Kidney tubule cell (primary cell): Measurements from ENCODE around the gene MAML2.

ENCODE experiments used
- DNase-seq: peaks from one replicate; pipeline ENCODE4 v3.0.0-alpha.2; 2018; ENCODE audit warnings: low spot score

MAML2 gene

DNA sequence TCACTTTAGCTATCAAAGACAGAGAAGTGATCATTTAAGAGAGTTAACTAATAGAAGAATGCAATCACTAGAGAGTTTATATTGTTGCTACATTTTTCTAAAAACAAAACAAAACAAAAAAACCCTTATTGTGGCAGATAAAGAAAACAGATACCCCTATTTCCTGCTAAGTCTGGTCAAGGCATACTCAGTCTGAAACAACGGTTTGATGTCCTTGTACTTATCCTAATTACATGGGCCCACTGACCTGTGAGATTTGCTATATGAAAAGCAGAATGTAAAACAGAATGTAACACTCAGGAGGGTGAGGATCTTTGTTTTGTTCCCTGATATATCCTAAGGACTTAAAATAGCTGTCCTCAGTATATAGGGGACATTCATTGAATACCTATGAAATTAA is 24.6 kb downstream of the MAML2 start:
- no peak for DNase-seq

DNA sequence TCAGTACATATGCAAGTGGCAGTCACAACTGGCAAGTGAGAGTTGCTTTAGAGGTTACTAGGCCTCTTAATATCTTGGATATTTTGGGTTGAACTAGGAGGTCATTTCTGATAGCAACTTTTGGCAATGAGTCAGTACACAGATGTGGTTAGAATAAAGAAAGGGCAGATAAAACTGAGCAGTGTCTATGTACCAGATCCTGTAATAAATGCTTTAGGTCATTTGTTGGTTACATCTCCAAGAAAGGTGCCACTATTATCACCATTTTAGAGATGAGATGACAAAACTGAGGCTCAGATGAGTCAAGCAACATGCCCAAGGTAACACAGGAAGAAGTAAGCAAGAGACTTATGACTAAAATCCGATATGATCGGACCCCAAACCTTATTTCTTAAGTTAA is 25.0 kb downstream of the MAML2 start:
- DNase-seq, result no peak

DNA sequence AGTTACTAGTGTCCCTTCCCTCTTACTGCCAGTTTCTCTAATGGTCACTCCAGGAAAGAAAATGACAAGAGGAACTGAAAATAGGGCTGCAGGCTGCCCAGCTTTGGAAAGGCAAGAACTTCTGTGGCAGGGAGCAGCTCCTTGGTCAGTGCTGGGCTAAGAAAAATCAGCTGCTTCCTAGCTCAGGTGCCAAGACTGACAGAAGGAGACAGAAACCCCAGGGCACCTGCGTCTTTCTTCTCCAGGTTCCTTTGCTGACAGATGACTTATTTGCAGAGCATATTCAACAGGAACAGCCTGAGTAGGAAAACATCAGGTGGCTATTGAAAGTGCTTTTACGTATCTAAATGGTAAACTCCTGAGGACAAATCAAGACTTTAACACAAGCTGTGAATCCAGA is 25.4 kb downstream of the MAML2 start:
- no peak for DNase-seq

DNA sequence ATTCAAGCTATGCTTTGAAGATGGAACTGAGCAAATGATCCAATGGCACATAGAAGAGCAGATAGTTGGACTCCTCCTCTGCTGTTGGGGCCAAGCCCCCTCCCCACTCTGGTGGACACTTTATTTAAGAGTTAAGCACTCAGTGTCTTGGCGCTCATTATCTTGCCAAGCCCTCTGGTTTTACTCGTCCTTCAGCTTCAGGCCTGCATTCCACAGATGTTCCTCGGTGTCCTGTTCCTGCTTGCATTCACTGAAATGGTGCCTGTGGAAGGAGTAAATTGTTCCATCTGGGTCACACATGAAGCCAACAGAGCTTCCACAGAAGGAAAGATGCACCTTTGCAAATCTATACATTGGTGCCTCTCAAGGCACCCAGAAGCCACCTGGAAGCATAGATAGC is 26.1 kb downstream of the MAML2 start:
- DNase-seq, result no peak

DNA sequence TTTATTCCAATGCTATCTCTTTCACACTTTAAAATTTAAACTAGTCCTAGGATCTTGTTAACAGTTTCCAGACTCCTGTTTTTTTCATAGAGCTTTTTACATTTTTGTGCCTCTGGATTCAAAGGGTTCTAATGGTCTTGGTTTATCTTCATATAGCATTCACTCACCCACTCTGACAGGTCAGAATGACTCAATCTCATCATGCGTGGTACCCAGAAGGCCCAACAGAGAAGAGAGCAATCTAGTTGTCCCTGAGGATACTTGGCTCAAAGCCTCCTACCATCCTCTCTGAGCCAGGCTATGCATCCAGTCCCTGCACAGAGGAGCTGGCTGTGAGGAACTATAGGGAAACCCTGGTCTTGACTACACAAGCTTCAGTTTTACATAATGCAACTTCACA is 27.5 kb downstream of the MAML2 start:
- no peak for DNase-seq

DNA sequence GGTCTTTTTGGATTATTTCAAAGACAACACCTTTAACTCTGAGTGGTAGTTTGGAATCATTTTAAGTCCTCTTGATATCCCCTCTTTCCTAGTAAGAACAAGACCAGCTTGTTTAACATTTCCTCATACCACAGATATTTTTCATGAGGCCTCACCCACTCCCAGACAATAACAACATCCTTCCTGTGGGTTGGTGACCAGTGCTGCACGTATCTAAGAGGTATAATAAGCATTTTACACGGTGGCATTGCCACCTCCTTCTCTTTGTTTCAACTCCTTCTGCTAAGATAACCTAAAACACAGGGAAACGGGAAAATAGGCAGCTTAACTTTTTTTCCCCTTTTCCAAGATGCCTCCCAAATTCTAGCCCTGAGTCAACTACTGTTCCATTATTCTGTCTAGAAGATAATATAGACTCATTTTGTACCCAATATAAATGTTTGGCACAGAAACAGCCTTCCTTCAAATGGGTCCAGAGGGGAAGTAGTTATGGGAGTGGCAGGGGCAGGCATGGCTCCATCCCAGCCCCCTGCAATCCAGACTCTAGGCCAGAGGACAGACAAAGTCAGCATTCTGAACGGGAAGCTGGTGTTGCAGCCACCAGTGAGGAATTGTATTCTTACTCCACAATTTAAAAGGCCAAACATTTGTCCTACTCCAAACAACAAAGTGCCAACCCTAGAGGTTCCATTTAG is 28.5 kb downstream of the MAML2 start:
- peak; percentile 95 for DNase-seq

DNA sequence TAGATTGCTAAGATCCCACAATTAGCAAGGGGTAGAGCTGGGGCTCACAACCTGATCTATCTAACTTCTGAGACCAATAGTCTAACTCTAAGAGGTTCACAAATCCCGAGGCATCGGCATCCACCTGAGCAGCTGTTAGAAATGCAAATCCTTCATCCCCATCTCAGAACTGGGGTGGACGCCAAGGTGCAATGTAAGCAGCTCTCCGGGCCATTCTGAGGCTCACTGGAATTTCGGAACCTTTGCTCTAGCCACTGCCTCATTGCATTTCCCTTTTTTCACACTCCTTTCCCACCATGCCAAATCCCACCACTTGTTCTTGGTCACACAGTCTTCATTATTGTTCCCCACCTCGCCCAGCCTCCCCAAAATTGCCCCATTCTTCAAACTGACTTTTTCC is 29.8 kb downstream of the MAML2 start:
- no peak for DNase-seq

DNA sequence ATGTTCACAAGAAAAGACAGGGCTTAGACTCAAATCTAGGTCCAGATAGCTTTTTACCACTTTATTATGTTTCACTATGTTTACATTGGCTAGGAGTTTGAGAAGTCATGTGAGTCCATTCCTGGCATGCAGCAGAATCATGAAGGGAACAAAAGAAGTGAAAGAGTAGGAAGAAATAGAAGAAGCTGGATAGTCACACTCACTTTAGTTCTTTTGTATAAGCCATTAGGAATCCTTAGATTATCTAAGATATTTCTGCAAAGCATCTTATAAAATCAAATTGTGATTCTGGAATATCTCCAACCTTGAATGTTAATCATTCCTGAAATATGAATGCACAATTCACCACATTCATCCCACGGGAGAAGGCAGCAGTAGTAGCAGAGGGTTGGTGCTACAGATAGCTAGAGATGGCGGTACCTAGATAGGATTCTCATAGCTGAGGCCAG is 31.9 kb downstream of the MAML2 start:
- no peak for DNase-seq

DNA sequence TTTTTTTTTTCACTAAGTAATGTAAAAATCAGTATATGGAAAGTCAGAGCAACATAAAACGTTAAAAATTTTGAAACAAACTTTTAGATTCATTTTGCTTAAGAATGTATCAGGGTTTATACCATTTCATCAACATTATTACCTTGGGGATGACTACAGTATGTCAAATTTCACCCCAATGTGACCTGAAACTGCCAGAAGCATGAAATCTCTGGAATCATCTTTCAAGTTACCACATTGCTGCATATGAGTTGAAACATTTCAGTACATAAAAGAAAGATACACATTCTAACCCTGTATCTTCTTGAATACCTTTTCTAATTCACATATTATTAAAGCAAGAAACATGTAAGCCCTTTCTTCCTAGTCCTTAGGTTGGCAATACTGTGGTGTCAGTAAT is 32.8 kb downstream of the MAML2 start:
- no peak for DNase-seq

DNA sequence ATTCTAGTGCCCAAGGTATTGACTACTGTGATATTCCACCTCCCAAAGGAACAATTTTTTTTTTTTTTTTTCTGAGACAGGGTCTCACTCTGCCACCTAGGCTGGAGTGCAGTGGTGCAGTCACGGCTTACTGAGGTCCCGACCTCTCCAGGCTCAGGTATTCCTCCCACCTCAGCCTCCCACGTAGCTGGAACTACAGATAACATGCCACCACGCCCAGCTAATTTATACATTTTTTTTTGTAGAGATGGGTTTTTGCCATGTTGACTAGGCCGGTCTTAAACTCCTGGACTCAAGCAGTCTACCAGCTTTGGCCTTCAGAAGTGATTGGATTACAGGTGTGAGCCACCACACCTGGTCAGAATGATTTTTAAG is 33.4 kb downstream of the MAML2 start:
- DNase-seq, result no peak

DNA sequence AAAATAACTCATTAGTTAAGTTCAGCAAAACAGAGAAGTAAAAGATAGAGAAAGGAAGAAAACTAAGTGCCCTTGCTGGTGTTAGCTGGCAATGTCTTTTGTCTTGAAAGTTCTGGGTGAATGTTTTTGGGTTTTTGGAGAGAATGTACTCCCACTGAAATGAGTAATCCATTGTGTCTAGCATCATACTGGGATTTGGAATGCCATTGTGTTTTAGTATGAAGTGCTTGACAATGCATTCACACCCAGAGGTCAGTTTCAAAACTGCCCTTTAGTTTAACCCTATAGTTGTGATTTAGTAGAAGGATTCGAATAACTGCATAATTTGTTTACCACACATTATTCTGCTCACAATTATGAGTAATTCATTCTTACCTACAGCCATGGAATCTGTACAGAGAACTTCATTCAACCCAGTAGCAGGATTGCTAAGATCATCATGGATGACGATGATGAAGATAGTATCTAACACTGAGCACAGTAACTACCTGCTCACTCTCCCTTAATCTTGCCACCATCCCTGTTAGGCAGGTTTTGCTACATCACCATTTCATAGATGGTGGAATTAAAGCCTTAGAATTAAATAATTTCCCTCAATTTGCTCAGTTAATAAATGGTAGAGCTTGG is 33.9 kb downstream of the MAML2 start:
- DNase-seq, result peak; percentile 72

DNA sequence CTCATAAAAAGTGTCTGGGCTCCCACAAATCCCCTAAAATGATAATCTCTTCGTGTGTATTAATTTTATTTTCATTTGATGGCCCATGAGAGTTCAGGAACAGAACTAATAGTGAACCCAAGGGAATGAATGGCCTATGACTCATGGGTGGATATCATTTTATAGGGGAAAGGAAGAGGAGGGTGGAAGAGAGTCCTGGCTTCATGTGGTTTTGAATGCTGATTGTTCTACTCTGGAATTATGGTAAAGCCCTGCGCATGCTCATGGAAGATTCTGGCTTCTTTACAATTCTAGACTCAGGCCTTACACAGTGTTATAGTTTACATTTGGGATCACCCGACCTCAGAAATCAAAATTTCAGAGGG is 35.2 kb downstream of the MAML2 start:
- DNase-seq, result peak; percentile 80

DNA sequence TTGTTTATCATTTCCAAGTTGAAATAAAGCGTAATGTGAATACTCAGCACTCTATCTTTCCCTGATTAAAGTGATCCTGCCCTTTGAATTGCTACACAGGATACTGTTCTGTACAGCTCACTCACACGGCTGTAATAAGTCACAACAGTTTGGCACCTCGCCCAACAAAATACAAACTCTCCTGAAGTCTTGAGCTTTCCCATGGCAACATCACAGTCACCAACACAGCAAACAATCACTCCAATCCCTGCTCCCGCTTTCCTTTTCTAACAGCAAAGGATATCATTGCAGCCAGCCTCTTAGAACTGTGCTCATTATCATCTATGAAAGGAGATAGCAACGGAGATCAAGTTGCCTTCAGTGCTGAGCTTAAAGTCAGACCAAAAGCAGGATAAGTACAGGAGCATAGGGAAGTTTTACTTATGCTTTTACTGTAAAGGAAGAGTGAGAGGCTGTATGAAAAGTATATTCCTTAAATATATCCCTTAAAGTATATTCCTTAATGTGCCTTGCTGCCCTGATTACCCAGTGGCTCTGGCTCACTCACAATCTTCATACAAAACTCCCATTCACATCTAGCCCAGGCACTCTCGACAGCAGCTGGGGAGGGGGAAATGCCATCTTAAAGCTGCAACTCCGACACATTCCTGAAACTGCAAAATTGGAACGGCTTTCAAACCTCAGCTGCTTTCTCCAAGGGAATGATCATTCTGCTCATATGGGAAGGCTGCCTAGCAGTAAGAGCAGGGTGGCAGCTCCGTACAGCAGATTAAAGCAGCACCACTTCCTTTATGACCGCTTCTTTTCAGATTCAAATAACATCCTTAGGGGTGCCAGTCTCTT is 35.8 kb downstream of the MAML2 start:
- peak; percentile 100 for DNase-seq

DNA sequence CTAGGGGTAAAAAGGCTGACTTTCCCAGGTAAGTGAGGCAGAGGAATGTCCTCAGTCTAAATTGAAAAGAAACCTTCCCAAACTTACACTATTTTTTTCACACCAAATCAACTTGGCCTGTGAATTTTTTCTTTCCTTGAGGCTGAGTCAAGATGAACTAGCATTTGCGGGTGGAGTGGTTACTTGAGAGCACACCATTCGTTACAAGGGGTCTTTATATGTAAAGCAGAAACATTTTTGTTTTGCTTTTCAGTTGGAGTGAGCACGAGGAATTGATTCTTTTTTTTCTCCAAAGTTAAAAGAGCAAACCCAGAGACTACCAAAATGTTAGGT is 36.4 kb downstream of the MAML2 start:
- DNase-seq, result no peak

DNA sequence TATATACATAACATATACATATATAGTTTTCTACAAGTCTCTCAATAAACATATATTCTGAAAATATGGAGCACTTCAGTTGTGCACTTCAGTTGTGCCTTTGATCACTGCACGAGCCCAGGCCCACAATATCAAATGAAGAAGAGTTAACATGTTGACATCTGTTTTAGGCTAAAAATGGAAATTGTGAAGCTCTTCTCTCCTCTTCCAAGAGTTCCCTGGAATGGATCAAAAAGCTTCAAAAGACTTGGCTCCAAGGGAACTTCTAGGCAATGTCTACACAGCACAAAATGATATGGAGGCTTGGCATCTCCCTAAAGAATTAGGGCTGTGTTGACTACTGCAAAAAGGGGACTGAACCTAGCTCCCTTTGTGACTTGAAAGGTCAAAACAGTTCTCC is 36.9 kb downstream of the MAML2 start:
- DNase-seq, result no peak

DNA sequence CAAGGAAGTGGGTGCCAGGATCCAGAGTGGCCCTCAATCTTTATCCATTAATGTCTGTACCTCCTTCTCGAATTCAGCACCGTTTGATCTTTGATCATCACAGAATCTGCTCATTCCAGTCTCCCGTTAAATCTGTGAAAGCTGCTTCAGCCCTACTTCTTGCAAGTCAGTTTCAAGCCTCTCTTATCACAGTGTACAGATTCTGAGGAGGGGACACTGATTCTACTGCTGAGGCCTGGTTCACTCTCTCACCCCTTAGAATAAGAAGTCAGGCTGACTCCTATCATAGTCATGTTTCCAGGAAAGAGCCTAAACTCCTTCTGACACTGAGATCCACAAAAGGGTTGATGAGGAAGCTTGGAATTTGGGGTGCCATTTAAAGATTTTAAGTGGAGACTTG is 39.0 kb downstream of the MAML2 start:
- DNase-seq, result no peak

DNA sequence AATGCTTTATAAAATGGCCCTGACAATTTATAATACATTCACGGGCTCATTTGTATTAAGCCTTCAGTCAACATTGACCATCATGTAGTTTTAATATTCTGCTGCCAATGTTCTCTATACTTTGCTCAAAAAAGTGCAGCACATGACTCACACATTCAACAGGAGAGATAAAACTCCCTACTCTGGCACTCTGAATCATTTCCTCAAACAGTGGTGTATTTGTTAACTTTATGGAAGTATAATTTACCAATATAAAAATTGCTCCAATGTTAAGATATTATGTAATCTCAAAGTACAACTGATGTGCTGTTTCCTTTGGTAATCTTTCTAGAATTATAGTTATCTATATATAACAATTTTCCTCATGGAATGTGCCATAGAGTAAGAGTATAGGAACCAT is 39.9 kb downstream of the MAML2 start:
- peak; percentile 65 for DNase-seq

DNA sequence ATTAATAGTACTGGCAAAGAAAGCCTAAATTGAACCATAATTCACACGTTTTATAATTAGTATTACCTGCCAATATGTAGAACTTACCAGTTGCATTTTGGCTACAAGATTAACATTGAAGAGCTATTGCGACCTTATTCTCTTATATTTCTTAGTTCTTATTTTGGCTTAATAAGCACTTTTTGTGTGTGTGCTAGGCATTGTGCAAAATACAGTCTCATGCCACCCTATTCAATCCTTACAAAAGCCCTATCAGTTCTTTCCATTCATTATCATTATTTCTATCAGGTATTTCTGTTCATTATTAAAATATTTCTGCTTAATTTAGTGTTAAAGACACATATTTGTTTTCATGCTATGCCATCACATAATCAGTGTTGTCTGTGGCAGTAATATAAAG is 41.2 kb downstream of the MAML2 start:
- no peak for DNase-seq

DNA sequence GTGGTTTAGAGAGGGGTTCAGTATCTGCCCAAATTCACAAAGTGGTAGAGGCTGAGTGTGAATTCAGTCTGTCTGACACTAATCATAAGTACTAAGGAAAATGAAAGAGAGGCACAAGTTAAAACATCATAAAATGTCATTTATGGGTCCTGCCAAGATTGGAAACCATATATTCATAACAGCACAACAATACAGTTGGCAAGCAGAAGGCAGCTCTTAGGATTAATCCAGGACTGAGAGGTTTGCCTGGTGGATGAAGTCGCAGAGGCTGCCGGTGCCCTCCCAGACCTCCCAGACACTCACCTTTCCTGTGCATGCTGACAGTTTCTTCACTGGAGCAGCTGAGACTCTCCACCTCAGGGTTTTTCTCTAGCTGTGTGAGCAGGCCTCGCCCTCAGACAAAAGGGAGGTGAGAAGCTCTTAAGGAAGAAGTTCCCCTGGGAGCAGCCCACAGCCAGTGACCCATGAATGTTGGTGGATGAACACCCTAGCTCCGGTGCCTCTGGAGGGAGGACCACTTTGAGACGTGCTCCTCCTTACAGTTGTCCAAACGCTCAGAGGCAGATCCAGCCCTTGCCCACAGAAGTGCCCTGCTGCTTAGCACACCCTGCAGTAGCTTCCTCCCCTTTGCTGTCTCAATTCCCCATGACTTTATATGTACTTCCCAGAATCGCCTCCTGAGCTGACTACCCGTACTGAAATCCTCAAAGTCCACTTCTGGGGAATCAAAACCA is 43.7 kb downstream of the MAML2 start:
- DNase-seq, result peak; percentile 59

DNA sequence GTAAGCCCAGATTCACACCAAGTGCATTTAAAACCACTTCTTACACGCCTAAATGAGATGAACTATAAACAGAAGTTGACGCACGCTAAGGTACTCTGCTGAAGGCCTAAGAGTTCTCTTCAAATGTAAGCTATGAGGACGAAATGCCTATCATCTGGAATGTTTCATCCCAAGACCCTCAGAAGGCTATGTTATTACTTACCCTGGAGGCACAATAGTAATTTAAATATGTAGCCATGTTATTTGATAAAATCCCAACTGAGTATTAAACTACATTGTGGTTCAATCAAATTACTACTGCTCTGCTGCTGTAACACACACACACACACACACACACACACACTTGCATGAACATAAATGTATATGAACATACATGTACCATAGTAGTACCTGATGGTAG is 47.6 kb downstream of the MAML2 start:
- no peak for DNase-seq

DNA sequence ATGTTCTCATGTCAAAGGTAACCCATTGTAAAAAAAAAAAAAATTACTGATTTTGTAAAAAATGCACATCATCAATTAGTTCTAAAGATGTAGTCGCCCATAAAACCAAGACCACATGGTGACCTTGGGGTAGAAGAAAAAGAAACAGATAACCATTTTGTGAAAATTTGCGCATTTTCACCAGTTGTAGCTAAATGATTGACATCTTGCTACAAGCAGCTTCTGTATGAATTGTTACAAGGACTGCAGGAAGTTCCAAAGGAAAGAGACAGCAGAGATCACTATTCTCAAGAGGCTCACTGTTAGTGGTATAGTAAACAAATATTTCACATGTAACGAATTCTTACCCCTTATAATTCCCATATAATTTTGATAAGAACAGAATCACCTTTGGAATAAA is 48.7 kb downstream of the MAML2 start:
- no peak for DNase-seq

DNA sequence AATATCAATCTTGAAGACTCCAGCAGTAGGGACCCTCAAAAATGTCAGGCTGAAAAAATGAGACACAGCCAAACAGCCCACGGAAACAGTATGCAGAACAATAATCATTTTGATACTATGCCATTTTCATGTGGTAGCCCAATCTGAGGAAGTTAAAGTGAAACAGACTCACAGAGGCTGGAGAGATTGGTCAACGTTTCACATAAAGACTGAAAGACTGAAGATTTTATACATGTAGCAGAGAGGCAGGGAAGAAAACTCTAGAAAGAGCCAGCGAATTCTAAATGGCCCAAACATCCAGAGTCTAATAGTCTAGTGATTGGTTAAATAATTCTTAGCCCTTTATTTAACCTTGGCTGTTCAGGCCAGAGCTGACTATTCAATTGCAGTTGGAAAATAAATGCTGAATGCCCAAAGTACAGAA is 49.4 kb downstream of the MAML2 start:
- no peak for DNase-seq

DNA sequence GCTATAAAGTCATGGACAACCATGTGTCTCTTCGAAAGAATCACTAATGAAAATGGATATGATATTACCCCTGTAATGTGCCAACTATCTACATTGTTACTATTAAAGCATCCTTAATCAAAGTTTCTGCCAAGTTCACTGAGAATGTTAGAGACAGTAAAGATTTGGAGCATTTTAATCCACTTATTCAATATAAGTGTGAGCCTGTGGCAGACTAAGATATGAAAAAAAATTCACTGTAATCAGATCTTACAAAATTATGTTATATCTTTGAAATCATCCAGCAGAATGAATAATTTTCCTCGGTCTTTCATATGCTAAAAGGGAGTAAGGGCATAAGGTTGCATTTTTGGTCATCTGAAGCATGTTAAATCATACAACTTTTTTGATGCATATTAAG is 49.9 kb downstream of the MAML2 start:
- no peak for DNase-seq
